ENCODE results near the gene IGF2BP2. TPM values are rescaled to one million over a fixed set of nuclear protein-coding genes. Genes with fewer than 3 reads are reported as not detected.

IGF2BP2 gene
- total RNA-seq, 1 experiment from 2014 or later, result 75.9 TPM

GRCh38 chr3:185866995-185867394 lies 42.2 kb upstream of the IGF2BP2 start:
- ChIA-PET CTCF (no interaction called here), POLR2A (no interaction called here)
- TF ChIP-seq CTCF (IDR thresholded peaks at IDR 0.05; ENCODE audit: insufficient read depth in 1 of 2, low read depth in 1 of 2, low read length in 1 of 2, severe bottlenecking in 1 of 2, unreplicated experiment in 1 of 2), result no peak
- Histone ChIP-seq H3K4me3 (ENCODE audit: low read depth, low read length) (no peak overlapping the region), H3K9me3 (no peaks in the 10 kb centered on the region), H3K27me3 (replicated peaks; ENCODE audit: control insufficient read depth, insufficient read depth, low read length) (no peaks in the 10 kb centered on the region; the same call in 1 of the 2 replicates), H3K4me1 (no peaks in the 10 kb centered on the region), H3K36me3 (ENCODE audit: control insufficient read depth, insufficient read depth, low read length) (no peaks in the 10 kb centered on the region)
- Mint-ChIP-seq H3K9me3 (ENCODE audit: unreplicated experiment) (no peaks in the 10 kb centered on the region), H3K27me3 (ENCODE audit: insufficient read depth, unreplicated experiment) (no peaks in the 10 kb centered on the region), H3K4me1 (ENCODE audit: low read depth, unreplicated experiment) (peaks cover 11% of the 10 kb centered on the region), H3K36me3 (ENCODE audit: insufficient read depth, unreplicated experiment) (no peaks in the 10 kb centered on the region), H3K27ac (ENCODE audit: unreplicated experiment) (no peak overlapping the region), H3K4me3 (ENCODE audit: unreplicated experiment) (no peak overlapping the region)
- intact Hi-C loops (cut with micrococcal nuclease; ENCODE audit: unreplicated experiment), result no loop called here
- no peak for DNase-seq
- no TSS peak for BruUV-seq (replicated peaks)

GRCh38 chr3:185866555-185866954 lies 41.7 kb upstream of the IGF2BP2 start:
- H3K9me3 ChIP-seq, result no peaks in the 10 kb centered on the region
- Mint-ChIP-seq H3K4me3 (ENCODE audit: unreplicated experiment) (no peak overlapping the region), H3K36me3 (ENCODE audit: insufficient read depth, unreplicated experiment) (no peaks in the 10 kb centered on the region), H3K4me1 (ENCODE audit: low read depth, unreplicated experiment) (peaks cover 11% of the 10 kb centered on the region), H3K9me3 (ENCODE audit: unreplicated experiment) (no peaks in the 10 kb centered on the region), H3K27ac (ENCODE audit: unreplicated experiment) (no peak overlapping the region), H3K27me3 (ENCODE audit: insufficient read depth, unreplicated experiment) (no peaks in the 10 kb centered on the region)
- ChIA-PET POLR2A (no interaction called here), CTCF (no interaction called here)
- H3K36me3 ChIP-seq (ENCODE audit: control insufficient read depth, insufficient read depth, low read length), result no peaks in the 10 kb centered on the region
- DNase-seq, result no peak
- H3K4me1 ChIP-seq, result no peaks in the 10 kb centered on the region
- intact Hi-C loops (cut with micrococcal nuclease; ENCODE audit: unreplicated experiment), result no loop called here
- no peaks in the 10 kb centered on the region; the same call in 1 of the 2 replicates for H3K27me3 ChIP-seq (replicated peaks; ENCODE audit: control insufficient read depth, insufficient read depth, low read length)
- H3K4me3 ChIP-seq (ENCODE audit: low read depth, low read length), result no peak overlapping the region
- no peak for TF ChIP-seq CTCF (IDR thresholded peaks at IDR 0.05; ENCODE audit: insufficient read depth in 1 of 2, low read depth in 1 of 2, low read length in 1 of 2, severe bottlenecking in 1 of 2, unreplicated experiment in 1 of 2)
- no TSS peak for BruUV-seq (replicated peaks)

- H3K4me3 Mint-ChIP-seq (ENCODE audit: unreplicated experiment), result no peak overlapping the region
- no TSS peak for BruUV-seq (replicated peaks)
- peaks cover 11% of the 10 kb centered on the region for H3K4me1 Mint-ChIP-seq (ENCODE audit: low read depth, unreplicated experiment)
- ChIA-PET CTCF (interaction anchor here (0.9 kb wide), 1 partner anchor 205 kb away, joined by 4 read pairs; no protein-coding TSS in a partner anchor), POLR2A (no interaction called here)
- Histone ChIP-seq H3K27me3 (replicated peaks; ENCODE audit: control insufficient read depth, insufficient read depth, low read length) (no peaks in the 10 kb centered on the region; the same call in 1 of the 2 replicates), H3K36me3 (ENCODE audit: control insufficient read depth, insufficient read depth, low read length) (no peaks in the 10 kb centered on the region), H3K9me3 (no peaks in the 10 kb centered on the region), H3K4me3 (ENCODE audit: low read depth, low read length) (no peak overlapping the region), H3K4me1 (no peaks in the 10 kb centered on the region)
- no peaks in the 10 kb centered on the region for H3K36me3 Mint-ChIP-seq (ENCODE audit: insufficient read depth, unreplicated experiment)
- no peaks in the 10 kb centered on the region for H3K27me3 Mint-ChIP-seq (ENCODE audit: insufficient read depth, unreplicated experiment)
- no peak overlapping the region for H3K27ac Mint-ChIP-seq (ENCODE audit: unreplicated experiment)
- no peaks in the 10 kb centered on the region for H3K9me3 Mint-ChIP-seq (ENCODE audit: unreplicated experiment)
- no peak for DNase-seq
- no peak for TF ChIP-seq CTCF (IDR thresholded peaks at IDR 0.05; ENCODE audit: insufficient read depth in 1 of 2, low read depth in 1 of 2, low read length in 1 of 2, severe bottlenecking in 1 of 2, unreplicated experiment in 1 of 2)
- intact Hi-C loops (cut with micrococcal nuclease; ENCODE audit: unreplicated experiment), result no loop called here
These were observed 40.4 kb upstream of the IGF2BP2 start for GRCh38 chr3:185865247-185865646.
